Caco-2 (cell line): ENCODE data around the gene FBXO17. TPM values are rescaled to one million over a fixed set of nuclear protein-coding genes. Genes with fewer than 3 reads are reported as not detected.
A peak's percentile ranks its signal among the peaks of the same experiment; 100 is the strongest.

Experiments used
- BruUV-seq: library from RNA; stranded (reverse); fragments of 400-500 nt; replicated peaks from 2 replicates; lab custom pipeline; 2021; lab: Mats Ljungman, UMichigan
- CTCF ChIA-PET: fragments of 300-600 bp; sonication (Branson Sonifier 250); formaldehyde crosslinking; loops from one replicate; lab custom pipeline; 2022; ENCODE audit warnings: antibody characterized with exemption; lab: Charles Lee
- POLR2A ChIA-PET: fragments of 300-600 bp; sonication (Branson Sonifier 250); formaldehyde crosslinking; loops from one replicate; lab custom pipeline; 2022; ENCODE audit warnings: antibody characterized with exemption; lab: Charles Lee
- DNase-seq, 2 experiments: peaks; one replicate each; pipeline versions ENCODE4 v3.0.0 to v3.0.0-alpha.2; 2020 to 2022
- H3K27me3 ChIP-seq: replicated peaks from 2 replicates; pipeline ENCODE4 v1.6.0; 2011; ENCODE audit warnings: low read length; ENCODE audit not compliant: control insufficient read depth, insufficient read depth
- H3K36me3 ChIP-seq: 2 replicates; pipeline ENCODE4 v1.5.1; 2011; ENCODE audit warnings: low read length; ENCODE audit not compliant: control insufficient read depth, insufficient read depth
- H3K4me1 ChIP-seq: fragments of 250-450 bp; sonication (Bioruptor Pico); 2 replicates; pipeline ENCODE4 v1.5.1; 2020; ENCODE audit warnings: mild to moderate bottlenecking
- H3K4me3 ChIP-seq: 2 replicates; pipeline ENCODE4 v1.5.1; 2011; ENCODE audit warnings: low read depth, mild to moderate bottlenecking, control low read depth, low read length
- H3K9me3 ChIP-seq: fragments of 250-450 bp; sonication (Bioruptor Pico); 2 replicates; pipeline ENCODE4 v1.5.1; 2020; ENCODE audit warnings: mild to moderate bottlenecking, moderate library complexity
- H3K27ac Mint-ChIP-seq: one replicate; pipeline ENCODE4 v1.8.0; 2022; ENCODE audit warnings: mixed read lengths; ENCODE audit not compliant: unreplicated experiment
- H3K27me3 Mint-ChIP-seq: one replicate; pipeline ENCODE4 v1.8.0; 2022; ENCODE audit warnings: mixed read lengths; ENCODE audit not compliant: insufficient read depth, unreplicated experiment
- H3K36me3 Mint-ChIP-seq: one replicate; pipeline ENCODE4 v1.8.0; 2022; ENCODE audit warnings: mild to moderate bottlenecking, mixed read lengths; ENCODE audit not compliant: insufficient read depth, unreplicated experiment
- H3K4me1 Mint-ChIP-seq: one replicate; pipeline ENCODE4 v1.8.0; 2022; ENCODE audit warnings: low read depth, mixed read lengths; ENCODE audit not compliant: unreplicated experiment
- H3K4me3 Mint-ChIP-seq: one replicate; pipeline ENCODE4 v1.8.0; 2022; ENCODE audit warnings: mild to moderate bottlenecking, moderate library complexity, mixed read lengths; ENCODE audit not compliant: unreplicated experiment
- H3K9me3 Mint-ChIP-seq: one replicate; pipeline ENCODE4 v1.8.0; 2022; ENCODE audit warnings: mixed read lengths; ENCODE audit not compliant: unreplicated experiment
- intact Hi-C: fragments of 100-400 bp; cut with micrococcal nuclease; formaldehyde crosslinking; loops from one replicate; pipeline ENCODE4 v1.10.0; 2022; ENCODE audit not compliant: unreplicated experiment
- total RNA-seq: library from RNA; stranded (reverse); gene quantifications from 2 replicates; pipeline ENCODE4 v1.2.3, GENCODE V29; 2022
- TF ChIP-seq, protein P1 (sequence below), 2 experiments: fragments of 200-600 bp in 1 of 2; IDR thresholded peaks; 1 replicate in 1 of 2; 2 replicates in 1 of 2; pipeline versions ENCODE4 v1.5.1 to v1.8.0; 2011 to 2022; ENCODE audit warnings: antibody characterized with exemption in 1 of 2, control low read depth in 1 of 2, inconsistent platforms in 1 of 2, low read depth in 1 of 2, low read length in 1 of 2, mild to moderate bottlenecking in 1 of 2, moderate library complexity in 1 of 2; ENCODE audit not compliant: insufficient read depth in 1 of 2, severe bottlenecking in 1 of 2, unreplicated experiment in 1 of 2

FBXO17 gene
- total RNA-seq, 1 experiment from 2014 or later = 42.8 TPM

DNA sequence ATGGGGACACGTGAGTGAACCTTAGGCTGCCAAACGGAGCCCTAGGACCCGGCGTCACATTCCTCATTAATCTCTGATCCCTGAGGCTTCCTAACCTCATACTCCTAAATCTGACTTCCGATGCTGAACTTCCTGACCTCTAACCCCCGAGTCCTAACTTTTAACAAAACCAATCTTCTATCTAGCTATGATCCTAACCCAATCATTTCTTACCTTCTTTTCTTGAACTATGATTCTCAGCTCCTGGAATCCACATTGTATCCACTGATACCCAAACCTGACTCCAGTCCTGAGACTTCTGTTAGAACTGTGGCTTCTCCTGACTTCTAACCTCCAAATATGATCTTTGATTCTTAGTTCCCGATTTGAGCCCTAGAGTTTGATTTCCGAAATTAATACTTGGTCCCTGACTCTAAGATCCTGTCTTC, 75.3 kb downstream of the FBXO17 start:
- POLR2A ChIA-PET = interaction anchor here (0.6 to 1.9 kb wide), 16 partner anchors 9 to 536 kb away, joined by 3 to 27 read pairs (median 4); partner anchors contain the start of genes ACTN4, ECH1, EIF3K and GGN
- peak overlapping the region; percentile 69 for H3K27ac Mint-ChIP-seq
- Histone ChIP-seq H3K9me3 (no peaks in the 10 kb centered on the region), H3K4me3 (peak overlapping the region; percentile 82), H3K36me3 (no peaks in the 10 kb centered on the region), H3K27me3 (no peaks in the 10 kb centered on the region), H3K4me1 (peaks cover 24% of the 10 kb centered on the region)
- no peaks in the 10 kb centered on the region for H3K9me3 Mint-ChIP-seq
- H3K36me3 Mint-ChIP-seq = peaks cover 43% of the 10 kb centered on the region
- BruUV-seq = no TSS peak
- H3K27me3 Mint-ChIP-seq = no peaks in the 10 kb centered on the region
- no peak for DNase-seq
- peaks cover 24% of the 10 kb centered on the region for H3K4me1 Mint-ChIP-seq
- intact Hi-C loops = no loop called here
- CTCF ChIA-PET = interaction anchor here (0.9 to 1.9 kb wide), 6 partner anchors 12 to 497 kb away, joined by 3 to 24 read pairs (median 5); partner anchors contain the start of genes FAM98C, MRPS12 and SARS2
- H3K4me3 Mint-ChIP-seq = peak overlapping the region; percentile 75
- TF ChIP-seq, protein P1, sequence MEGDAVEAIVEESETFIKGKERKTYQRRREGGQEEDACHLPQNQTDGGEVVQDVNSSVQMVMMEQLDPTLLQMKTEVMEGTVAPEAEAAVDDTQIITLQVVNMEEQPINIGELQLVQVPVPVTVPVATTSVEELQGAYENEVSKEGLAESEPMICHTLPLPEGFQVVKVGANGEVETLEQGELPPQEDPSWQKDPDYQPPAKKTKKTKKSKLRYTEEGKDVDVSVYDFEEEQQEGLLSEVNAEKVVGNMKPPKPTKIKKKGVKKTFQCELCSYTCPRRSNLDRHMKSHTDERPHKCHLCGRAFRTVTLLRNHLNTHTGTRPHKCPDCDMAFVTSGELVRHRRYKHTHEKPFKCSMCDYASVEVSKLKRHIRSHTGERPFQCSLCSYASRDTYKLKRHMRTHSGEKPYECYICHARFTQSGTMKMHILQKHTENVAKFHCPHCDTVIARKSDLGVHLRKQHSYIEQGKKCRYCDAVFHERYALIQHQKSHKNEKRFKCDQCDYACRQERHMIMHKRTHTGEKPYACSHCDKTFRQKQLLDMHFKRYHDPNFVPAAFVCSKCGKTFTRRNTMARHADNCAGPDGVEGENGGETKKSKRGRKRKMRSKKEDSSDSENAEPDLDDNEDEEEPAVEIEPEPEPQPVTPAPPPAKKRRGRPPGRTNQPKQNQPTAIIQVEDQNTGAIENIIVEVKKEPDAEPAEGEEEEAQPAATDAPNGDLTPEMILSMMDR (IDR thresholded peaks at IDR 0.05; ENCODE audit: insufficient read depth in 1 of 2, low read depth in 1 of 2, low read length in 1 of 2, severe bottlenecking in 1 of 2, unreplicated experiment in 1 of 2) = no peak

DNA sequence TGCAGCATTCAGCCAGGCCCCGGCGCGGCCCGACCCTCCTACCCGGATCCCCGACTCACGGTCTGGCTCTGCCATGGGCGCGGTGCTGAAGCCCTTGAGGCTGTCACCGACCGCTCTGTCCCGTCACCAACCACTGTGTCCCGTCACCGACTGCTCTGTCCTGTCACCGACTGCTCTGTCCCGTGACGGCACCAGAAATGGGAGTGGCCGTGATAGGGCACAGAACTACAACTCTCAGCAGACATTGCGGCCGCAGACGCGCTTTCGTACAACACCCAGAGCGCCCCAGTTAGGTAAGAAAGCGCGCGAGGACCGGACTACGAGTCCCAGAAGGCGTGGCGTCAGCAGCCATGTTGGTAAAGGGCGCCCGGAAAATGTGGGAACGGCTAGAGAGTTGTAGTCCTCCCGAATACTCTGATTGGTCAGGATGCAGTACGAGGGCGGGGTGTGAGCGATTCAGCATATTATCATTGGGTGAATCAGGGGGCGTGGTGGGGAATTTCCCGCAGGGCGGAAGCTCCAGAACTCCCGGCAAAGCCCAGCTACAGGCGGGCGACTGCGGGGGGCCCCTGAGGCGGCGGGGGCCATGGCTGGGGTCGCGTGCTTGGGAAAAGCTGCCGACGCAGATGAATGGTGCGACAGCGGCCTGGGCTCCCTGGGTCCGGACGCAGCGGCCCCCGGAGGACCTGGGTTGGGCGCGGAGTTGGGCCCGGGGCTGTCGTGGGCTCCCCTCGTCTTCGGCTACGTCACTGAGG, 75.9 kb downstream of the FBXO17 start, which contains the start of the genes NFKBIB and SIRT2:
TSS of gene NFKBIB (plus strand) at position 523 of the 755 bp plus-strand sequence. CDS start at position 587, 64 bp downstream.
TSS of gene SIRT2 (minus strand) at position 172 of the 755 bp plus-strand sequence. CDS start at position 75, 97 bp downstream.
- H3K4me3 ChIP-seq = peak within 1 kb of the TSS; percentile 82
- H3K4me1 ChIP-seq = peaks cover 18% of the 10 kb centered on the region
- ChIA-PET POLR2A (interaction anchor here (0.5 to 1.9 kb wide), 17 partner anchors 9 to 536 kb away, joined by 3 to 27 read pairs (median 4); partner anchors contain the start of genes ACTN4, ECH1, EIF3K and FAM98C), CTCF (interaction anchor here (0.5 to 1.9 kb wide), 7 partner anchors 12 to 497 kb away, joined by 3 to 24 read pairs (median 5); partner anchors contain the start of genes FAM98C, MRPS12 and SARS2)
- H3K9me3 ChIP-seq = no peaks in the 10 kb centered on the region
- no peaks in the 10 kb centered on the region for H3K27me3 ChIP-seq
- TF ChIP-seq, protein P1 (IDR thresholded peaks at IDR 0.05; ENCODE audit: insufficient read depth in 1 of 2, low read depth in 1 of 2, low read length in 1 of 2, severe bottlenecking in 1 of 2, unreplicated experiment in 1 of 2) = no peak
- Mint-ChIP-seq H3K36me3 (peaks cover 37% of the 10 kb centered on the region), H3K27ac (peak within 1 kb of the TSS; percentile 69), H3K4me3 (peak within 1 kb of the TSS; percentile 75), H3K4me1 (peaks cover 23% of the 10 kb centered on the region), H3K27me3 (no peaks in the 10 kb centered on the region), H3K9me3 (no peaks in the 10 kb centered on the region)
- BruUV-seq = no TSS peak
- no peaks in the 10 kb centered on the region for H3K36me3 ChIP-seq
- peak; percentile 99 to 100 for DNase-seq
- intact Hi-C loops = loop anchor here (1.0 kb wide), 2 partner anchors 31 to 49 kb away; partner anchors contain the start of genes MRPS12 and SARS2
